ENCODE data around the gene RNASE4. TPM values are rescaled to one million over a fixed set of nuclear protein-coding genes. Genes with fewer than 3 reads are reported as not detected.

RNASE4 gene
- total and polyA plus RNA-seq, 5 donors from 2014 or later: 0.17 to 4.1 (median 2.3) TPM

DNA sequence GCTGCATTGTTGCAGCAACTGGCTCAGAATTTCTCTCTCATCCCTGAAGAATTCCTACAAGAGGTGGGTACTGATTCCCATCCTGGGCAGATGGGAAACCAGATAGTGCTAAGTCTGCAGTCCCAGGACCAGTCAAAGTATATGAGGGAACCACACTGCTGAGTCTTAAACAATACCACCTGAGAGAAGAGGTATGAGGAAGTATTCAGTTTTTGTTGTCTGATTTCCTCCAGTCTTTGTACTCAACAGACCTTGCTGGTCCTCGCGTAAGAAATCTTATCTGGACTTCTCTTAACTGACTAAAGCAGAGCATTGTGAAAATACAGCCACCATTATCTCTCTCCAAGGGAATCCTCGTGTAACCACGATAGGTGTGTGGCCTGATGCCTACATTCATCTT is 57.8 kb downstream of the RNASE4 start:
- Histone ChIP-seq H3K4me3 (ENCODE audit: low read depth, low read length) (no peak overlapping the region), H3K9me3 (ENCODE audit: control insufficient read depth in 2 of 2, low read length in 2 of 2) (no peaks in the 10 kb centered on the region), H3K36me3 (ENCODE audit: control insufficient read depth, insufficient read depth, low read length) (no peaks in the 10 kb centered on the region), H3K27me3 (ENCODE audit: control insufficient read depth, insufficient read depth, low read length) (peaks cover 2% of the 10 kb centered on the region), H3K27ac (ENCODE audit: insufficient read depth, low read length, poor library complexity, severe bottlenecking) (no peak overlapping the region), H3K4me1 (ENCODE audit: control insufficient read depth, insufficient read depth, low read length, poor library complexity, severe bottlenecking) (no peaks in the 10 kb centered on the region)
- Mint-ChIP-seq H3K9me3 (peaks cover 0 to 1% (median 0%) of the 10 kb centered on the region in 7 donors), H3K4me3 (no peak overlapping the region), H3K27me3 (peaks cover 34% of the 10 kb centered on the region), H3K36me3 (no peaks in the 10 kb centered on the region), H3K27ac (no peak overlapping the region), H3K4me1 (no peaks in the 10 kb centered on the region)
- ATAC-seq (ENCODE audit: low read depth in 2 of 2) (no peak), DNase-seq (no peak)

DNA sequence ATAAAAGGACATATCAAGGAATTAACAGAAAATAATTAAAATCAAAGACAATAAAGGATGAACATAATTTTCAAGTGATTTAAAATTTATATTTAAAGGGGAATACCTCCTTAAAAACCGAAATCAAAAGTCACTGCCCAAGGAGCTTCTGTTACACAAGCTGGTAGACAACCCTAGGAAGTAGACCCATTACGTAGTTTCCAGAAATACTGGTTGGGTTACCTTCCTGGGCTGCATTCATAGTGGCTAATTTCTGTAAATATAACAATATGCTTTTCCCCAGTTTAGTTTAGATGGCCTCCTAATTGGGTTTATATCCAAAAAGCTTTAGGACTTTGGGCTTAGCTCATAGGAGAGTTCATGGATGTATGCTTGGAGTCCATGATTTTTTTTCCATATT is 59.2 kb downstream of the RNASE4 start:
- Mint-ChIP-seq H3K4me1 (no peaks in the 10 kb centered on the region), H3K9me3 (peaks cover 0 to 1% (median 0%) of the 10 kb centered on the region in 7 donors), H3K36me3 (no peaks in the 10 kb centered on the region), H3K4me3 (no peak overlapping the region), H3K27me3 (peaks cover 28% of the 10 kb centered on the region), H3K27ac (no peak overlapping the region)
- H3K27me3 ChIP-seq (ENCODE audit: control insufficient read depth, insufficient read depth, low read length): peaks cover 1% of the 10 kb centered on the region
- no peaks in the 10 kb centered on the region for H3K36me3 ChIP-seq (ENCODE audit: control insufficient read depth, insufficient read depth, low read length)
- H3K9me3 ChIP-seq (ENCODE audit: control insufficient read depth in 2 of 2, low read length in 2 of 2): no peaks in the 10 kb centered on the region
- H3K4me3 ChIP-seq (ENCODE audit: low read depth, low read length): no peak overlapping the region
- no peak overlapping the region for H3K27ac ChIP-seq (ENCODE audit: insufficient read depth, low read length, poor library complexity, severe bottlenecking)
- no peaks in the 10 kb centered on the region for H3K4me1 ChIP-seq (ENCODE audit: control insufficient read depth, insufficient read depth, low read length, poor library complexity, severe bottlenecking)
- no peak for DNase-seq
- ATAC-seq (ENCODE audit: low read depth in 2 of 2): no peak

- Histone ChIP-seq H3K9me3 (ENCODE audit: control insufficient read depth in 2 of 2, low read length in 2 of 2) (no peaks in the 10 kb centered on the region), H3K4me3 (ENCODE audit: low read depth, low read length) (no peak within 1 kb of the TSS), H3K27ac (ENCODE audit: insufficient read depth, low read length, poor library complexity, severe bottlenecking) (no peak within 1 kb of the TSS), H3K4me1 (ENCODE audit: control insufficient read depth, insufficient read depth, low read length, poor library complexity, severe bottlenecking) (no peaks in the 10 kb centered on the region), H3K36me3 (ENCODE audit: control insufficient read depth, insufficient read depth, low read length) (no peaks in the 10 kb centered on the region), H3K27me3 (ENCODE audit: control insufficient read depth, insufficient read depth, low read length) (no peaks in the 10 kb centered on the region)
- Mint-ChIP-seq H3K27me3 (peaks cover 15% of the 10 kb centered on the region), H3K4me1 (no peaks in the 10 kb centered on the region), H3K36me3 (no peaks in the 10 kb centered on the region), H3K27ac (no peak within 1 kb of the TSS), H3K4me3 (no peak within 1 kb of the TSS), H3K9me3 (peaks cover 0 to 4% (median 0%) of the 10 kb centered on the region in 7 donors)
- no peak for DNase-seq
- no peak for ATAC-seq (ENCODE audit: low read depth in 2 of 2)
Measured at GRCh38 chr14:20745571-20746358, 61.4 kb downstream of the RNASE4 start, which contains the start of gene EDDM3A. EDDM3A (plus strand) TSS chr14:20745887; CDS start chr14:20747581, 1,694 bp downstream.

GRCh38 chr14:20746566-20746965 is 62.2 kb downstream of the RNASE4 start:
- DNase-seq (no peak), ATAC-seq (ENCODE audit: low read depth in 2 of 2) (no peak)
- H3K36me3 Mint-ChIP-seq: no peaks in the 10 kb centered on the region
- Histone ChIP-seq H3K9me3 (ENCODE audit: control insufficient read depth in 2 of 2, low read length in 2 of 2) (no peaks in the 10 kb centered on the region), H3K4me1 (ENCODE audit: control insufficient read depth, insufficient read depth, low read length, poor library complexity, severe bottlenecking) (no peaks in the 10 kb centered on the region), H3K27ac (ENCODE audit: insufficient read depth, low read length, poor library complexity, severe bottlenecking) (no peak overlapping the region), H3K4me3 (ENCODE audit: low read depth, low read length) (no peak overlapping the region), H3K27me3 (ENCODE audit: control insufficient read depth, insufficient read depth, low read length) (no peaks in the 10 kb centered on the region), H3K36me3 (ENCODE audit: control insufficient read depth, insufficient read depth, low read length) (no peaks in the 10 kb centered on the region)
- no peak overlapping the region for H3K4me3 Mint-ChIP-seq
- peaks cover 15% of the 10 kb centered on the region for H3K27me3 Mint-ChIP-seq
- H3K9me3 Mint-ChIP-seq: peaks cover 0 to 4% (median under 1%) of the 10 kb centered on the region in 7 donors
- no peak overlapping the region for H3K27ac Mint-ChIP-seq
- H3K4me1 Mint-ChIP-seq: no peaks in the 10 kb centered on the region

DNA sequence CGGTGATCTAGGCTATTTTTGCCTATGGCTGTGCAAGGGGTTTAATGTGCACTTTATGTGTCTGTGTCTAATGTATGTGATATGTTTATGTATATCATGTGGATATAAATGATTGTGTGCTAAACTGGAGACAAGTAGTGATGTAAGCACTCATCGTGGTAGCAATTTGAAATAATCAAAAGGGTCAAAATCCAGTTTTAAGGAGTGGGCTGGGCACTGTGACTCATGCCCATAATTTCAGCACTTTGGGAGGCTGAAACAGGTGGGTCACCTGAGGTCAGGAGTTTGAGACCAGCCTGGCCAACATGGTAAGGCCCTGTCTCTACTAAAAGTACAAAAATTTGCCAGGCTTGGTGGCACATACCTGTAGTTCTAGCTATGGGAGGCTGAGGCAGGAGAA is 64.1 kb downstream of the RNASE4 start:
- Histone ChIP-seq H3K36me3 (ENCODE audit: control insufficient read depth, insufficient read depth, low read length) (no peaks in the 10 kb centered on the region), H3K4me3 (ENCODE audit: low read depth, low read length) (no peak overlapping the region), H3K27me3 (ENCODE audit: control insufficient read depth, insufficient read depth, low read length) (peaks cover 3% of the 10 kb centered on the region), H3K27ac (ENCODE audit: insufficient read depth, low read length, poor library complexity, severe bottlenecking) (no peak overlapping the region), H3K4me1 (ENCODE audit: control insufficient read depth, insufficient read depth, low read length, poor library complexity, severe bottlenecking) (no peaks in the 10 kb centered on the region), H3K9me3 (ENCODE audit: control insufficient read depth in 2 of 2, low read length in 2 of 2) (peaks cover 6 to 15% of the 10 kb centered on the region in 2 experiments)
- Mint-ChIP-seq H3K27ac (no peak overlapping the region), H3K36me3 (no peaks in the 10 kb centered on the region), H3K4me1 (no peaks in the 10 kb centered on the region), H3K27me3 (peaks cover 8% of the 10 kb centered on the region), H3K4me3 (no peak overlapping the region), H3K9me3 (peaks cover 0 to 16% (median 4%) of the 10 kb centered on the region in 7 donors)
- DNase-seq (no peak), ATAC-seq (ENCODE audit: low read depth in 2 of 2) (no peak)

GRCh38 chr14:20750194-20750593 is 65.8 kb downstream of the RNASE4 start:
- H3K27me3 ChIP-seq (ENCODE audit: control insufficient read depth, insufficient read depth, low read length): peaks cover 3% of the 10 kb centered on the region
- H3K4me1 ChIP-seq (ENCODE audit: control insufficient read depth, insufficient read depth, low read length, poor library complexity, severe bottlenecking): no peaks in the 10 kb centered on the region
- peaks cover 6 to 15% of the 10 kb centered on the region in 2 experiments for H3K9me3 ChIP-seq (ENCODE audit: control insufficient read depth in 2 of 2, low read length in 2 of 2)
- H3K9me3 Mint-ChIP-seq: peaks cover 0 to 16% (median 4%) of the 10 kb centered on the region in 7 donors
- no peak overlapping the region for H3K4me3 Mint-ChIP-seq
- no peaks in the 10 kb centered on the region for H3K36me3 Mint-ChIP-seq
- ATAC-seq (ENCODE audit: low read depth in 2 of 2) (no peak), DNase-seq (no peak)
- no peaks in the 10 kb centered on the region for H3K4me1 Mint-ChIP-seq
- H3K27me3 Mint-ChIP-seq: peaks cover 8% of the 10 kb centered on the region
- H3K36me3 ChIP-seq (ENCODE audit: control insufficient read depth, insufficient read depth, low read length): no peaks in the 10 kb centered on the region
- no peak overlapping the region for H3K27ac Mint-ChIP-seq
- H3K27ac ChIP-seq (ENCODE audit: insufficient read depth, low read length, poor library complexity, severe bottlenecking): no peak overlapping the region
- no peak overlapping the region for H3K4me3 ChIP-seq (ENCODE audit: low read depth, low read length)

Other genes starting within 250 kb of the RNASE4 start
- 0.72 TPM for gene KLHL33, start 248.4 kb upstream of the RNASE4 start, total RNA-seq
- gene KLHL33, start 248.4 kb upstream of the RNASE4 start, polyA plus RNA-seq: not detected
- 40.8 TPM for gene OSGEP, start 229.7 kb upstream of the RNASE4 start, total RNA-seq
- gene OSGEP, start 229.7 kb upstream of the RNASE4 start, polyA plus RNA-seq: 10 to 100 TPM; 27.3 to 34.2 (median 32.9) TPM
- 72.6 TPM for gene APEX1, start 229.3 kb upstream of the RNASE4 start, total RNA-seq
- gene APEX1, start 229.3 kb upstream of the RNASE4 start, polyA plus RNA-seq: 100 to 1,000 TPM in 2 of 4 donors, 10 to 100 TPM in 2; 81.8 to 121 (median 101) TPM
- gene PIP4P1, start 223.1 kb upstream of the RNASE4 start, total RNA-seq: 65.6 TPM
- 10 to 100 TPM; 24.7 to 38.3 (median 30.4) TPM for gene PIP4P1, start 223.1 kb upstream of the RNASE4 start, polyA plus RNA-seq
- 33.4 TPM for gene PNP, start 215.2 kb upstream of the RNASE4 start, total RNA-seq
- gene PNP, start 215.2 kb upstream of the RNASE4 start, polyA plus RNA-seq: 10 to 100 TPM; 28.8 to 42.5 (median 40.3) TPM
- not detected for gene RNASE10, start 179.0 kb upstream of the RNASE4 start, total RNA-seq
- gene RNASE10, start 179.0 kb upstream of the RNASE4 start, polyA plus RNA-seq: under 1 TPM in 1 of 4 donors, not detected in 3; 0.33 TPM
- not detected for gene RNASE9, start 123.5 kb upstream of the RNASE4 start, total RNA-seq
- gene RNASE9, start 123.5 kb upstream of the RNASE4 start, polyA plus RNA-seq: not detected
- gene RNASE11, start 96.6 kb upstream of the RNASE4 start, total RNA-seq: not detected
- gene RNASE11, start 96.6 kb upstream of the RNASE4 start, polyA plus RNA-seq: not detected
- not detected for gene RNASE12, start 93.2 kb upstream of the RNASE4 start, total RNA-seq
- not detected for gene RNASE12, start 93.2 kb upstream of the RNASE4 start, polyA plus RNA-seq
- not detected for gene OR6S1, start 42.9 kb upstream of the RNASE4 start, total RNA-seq
- not detected for gene OR6S1, start 42.9 kb upstream of the RNASE4 start, polyA plus RNA-seq
- 0.62 TPM for gene ANG, start 4.2 kb downstream of the RNASE4 start, total RNA-seq
- gene ANG, start 4.2 kb downstream of the RNASE4 start, polyA plus RNA-seq: 1 to 10 TPM in 2 of 4 donors, under 1 TPM in 2; 0.59 to 2.3 (median 1.1) TPM
- not detected for gene EDDM3A, start 61.3 kb downstream of the RNASE4 start, total RNA-seq
- gene EDDM3A, start 61.3 kb downstream of the RNASE4 start, polyA plus RNA-seq: not detected
- gene EDDM3B, start 83.8 kb downstream of the RNASE4 start, total RNA-seq: not detected
- not detected for gene EDDM3B, start 83.8 kb downstream of the RNASE4 start, polyA plus RNA-seq
- gene RNASE6, start 96.7 kb downstream of the RNASE4 start, total RNA-seq: 1.3 TPM
- 1 to 10 TPM in 2 of 4 donors, under 1 TPM in 2; 0.24 to 6.3 (median 0.95) TPM for gene RNASE6, start 96.7 kb downstream of the RNASE4 start, polyA plus RNA-seq
- gene RNASE1, start 118.3 kb downstream of the RNASE4 start, total RNA-seq: not detected
- not detected for gene RNASE1, start 118.3 kb downstream of the RNASE4 start, polyA plus RNA-seq
- not detected for gene RNASE3, start 206.8 kb downstream of the RNASE4 start, total RNA-seq
- not detected for gene RNASE3, start 206.8 kb downstream of the RNASE4 start, polyA plus RNA-seq